Lower leg skin (tissue), 3 donors: Measurements from ENCODE around the gene HMCES.

ENCODE experiments used
- CTCF ChIP-seq, 3 donors: fragments of 450-650 bp; IDR thresholded peaks; one replicate each; pipeline ENCODE4 v1.5.1; 2016; ENCODE audit warnings: antibody characterized with exemption in 3 of 3, mild to moderate bottlenecking in 3 of 3, moderate library complexity in 2 of 3
- POLR2A ChIP-seq, 2 donors: fragments of 450-650 bp; IDR thresholded peaks; one replicate each; pipeline ENCODE4 v1.6.1; 2016 to 2017; ENCODE audit warnings: antibody characterized with exemption in 2 of 2, mild to moderate bottlenecking in 1 of 2, moderate library complexity in 1 of 2

- TF ChIP-seq CTCF (IDR thresholded peaks at IDR 0.05) (no peak), POLR2A (IDR thresholded peaks at IDR 0.05) (no peak)
Measured at GRCh38 chr3:129282727-129283327, 4.2 kb downstream of the HMCES start.
